ENCODE measurements around the gene MAP7D2. TPM values are rescaled to one million over a fixed set of nuclear protein-coding genes. Genes with fewer than 3 reads are reported as not detected.

MAP7D2 gene
- total RNA-seq, 1 experiment from 2014 or later: 0.25 TPM

- DNase-seq (ENCODE audit: extremely low read depth, low read depth): no peak
Observed at GRCh38 chrX:20046864-20047263, 69.8 kb downstream of the MAP7D2 start.

GRCh38 chrX:20046223-20046622 lies 70.5 kb downstream of the MAP7D2 start:
- DNase-seq (ENCODE audit: extremely low read depth, low read depth): no peak

- no peak for DNase-seq (ENCODE audit: extremely low read depth, low read depth)
Observed at GRCh38 chrX:20042221-20042620, 74.5 kb downstream of the MAP7D2 start.

GRCh38 chrX:20038966-20039365 lies 77.7 kb downstream of the MAP7D2 start:
- no peak for DNase-seq (ENCODE audit: extremely low read depth, low read depth)

GRCh38 chrX:20037186-20037585 lies 79.5 kb downstream of the MAP7D2 start:
- no peak for DNase-seq (ENCODE audit: extremely low read depth, low read depth)

GRCh38 chrX:20032201-20032600 lies 84.5 kb downstream of the MAP7D2 start:
- no peak for DNase-seq (ENCODE audit: extremely low read depth, low read depth)

- DNase-seq (ENCODE audit: extremely low read depth, low read depth): no peak
Observed at GRCh38 chrX:20029728-20030127, 87.0 kb downstream of the MAP7D2 start.

GRCh38 chrX:20028588-20028987 lies 88.1 kb downstream of the MAP7D2 start:
- no peak for DNase-seq (ENCODE audit: extremely low read depth, low read depth)

- peak; percentile 6 for DNase-seq (ENCODE audit: extremely low read depth, low read depth)
Observed at GRCh38 chrX:20026278-20026677, 90.4 kb downstream of the MAP7D2 start.

- DNase-seq (ENCODE audit: extremely low read depth, low read depth): no peak
Observed at GRCh38 chrX:20019672-20020365, 96.9 kb downstream of the MAP7D2 start.

- DNase-seq (ENCODE audit: extremely low read depth, low read depth): no peak
Observed at GRCh38 chrX:20016616-20016945, 100.1 kb downstream of the MAP7D2 start.

GRCh38 chrX:20015945-20016615 lies 100.6 kb downstream of the MAP7D2 start:
- DNase-seq (ENCODE audit: extremely low read depth, low read depth): no peak

GRCh38 chrX:20015422-20015821 lies 101.3 kb downstream of the MAP7D2 start:
- no peak for DNase-seq (ENCODE audit: extremely low read depth, low read depth)

GRCh38 chrX:20011608-20012007 lies 105.1 kb downstream of the MAP7D2 start:
- no peak for DNase-seq (ENCODE audit: extremely low read depth, low read depth)

- no peak for DNase-seq (ENCODE audit: extremely low read depth, low read depth)
Observed at GRCh38 chrX:20007962-20008622, 108.6 kb downstream of the MAP7D2 start.

- DNase-seq (ENCODE audit: extremely low read depth, low read depth): no peak
Observed at GRCh38 chrX:20005883-20006282, 110.8 kb downstream of the MAP7D2 start.

- no peak for DNase-seq (ENCODE audit: extremely low read depth, low read depth)
Observed at GRCh38 chrX:20001588-20001987, 115.1 kb downstream of the MAP7D2 start.

- no peak for DNase-seq (ENCODE audit: extremely low read depth, low read depth)
Observed at GRCh38 chrX:19991350-19991718, 125.4 kb downstream of the MAP7D2 start.

- peak; percentile 88 for DNase-seq (ENCODE audit: extremely low read depth, low read depth)
Observed at GRCh38 chrX:19990556-19991349, 126.0 kb downstream of the MAP7D2 start, which contains the start of gene BCLAF3. Gene BCLAF3, minus strand, starts transcription at chrX:19991061. Its CDS starts 20,797 bp downstream, at chrX:19970264.

- DNase-seq (ENCODE audit: extremely low read depth, low read depth): no peak
Observed at GRCh38 chrX:19990151-19990555, 126.6 kb downstream of the MAP7D2 start.

GRCh38 chrX:19987856-19988255 lies 128.9 kb downstream of the MAP7D2 start:
- no peak for DNase-seq (ENCODE audit: extremely low read depth, low read depth)
